ENCODE measurements around the gene ASXL3.

DNA sequence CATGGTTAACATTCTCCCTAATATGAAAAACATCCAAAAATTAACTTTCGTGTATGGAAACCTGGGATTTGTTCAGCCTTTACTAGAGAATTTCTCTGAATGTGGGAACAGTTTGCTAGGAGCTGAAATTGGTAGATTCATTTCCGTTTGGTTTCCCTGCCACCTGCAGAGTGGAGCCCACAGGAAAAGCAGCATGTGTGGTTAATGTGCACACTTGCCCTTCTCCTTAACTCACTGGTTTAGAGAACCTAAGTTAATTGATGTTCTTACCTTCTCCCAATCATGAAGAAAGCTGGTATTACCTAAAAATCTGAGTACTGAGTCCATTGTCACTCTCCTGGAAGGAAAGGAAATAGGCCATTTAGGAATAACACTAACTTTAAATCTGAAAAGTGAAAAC is 37.6 kb upstream of the ASXL3 start:
- TF ChIP-seq YY1 (IDR thresholded peaks at IDR 0.05; ENCODE audit: insufficient read depth, insufficient read length) (no peak), SUZ12 (IDR thresholded peaks at IDR 0.05; ENCODE audit: extremely low read depth, insufficient read depth, insufficient read length) (no peak)

Data from NT2/D1 (cell line).